GM21526 (cell line): ENCODE data around the gene CTNND1.

Experiments
- ATAC-seq: cut with Tn5 transposase; IDR thresholded peaks from one replicate; pipeline ENCODE4 v1.9.1; 2021; ENCODE audit warnings: moderate library complexity; ENCODE audit not compliant: unreplicated experiment, low FRiP score

The CTNND1 gene

DNA sequence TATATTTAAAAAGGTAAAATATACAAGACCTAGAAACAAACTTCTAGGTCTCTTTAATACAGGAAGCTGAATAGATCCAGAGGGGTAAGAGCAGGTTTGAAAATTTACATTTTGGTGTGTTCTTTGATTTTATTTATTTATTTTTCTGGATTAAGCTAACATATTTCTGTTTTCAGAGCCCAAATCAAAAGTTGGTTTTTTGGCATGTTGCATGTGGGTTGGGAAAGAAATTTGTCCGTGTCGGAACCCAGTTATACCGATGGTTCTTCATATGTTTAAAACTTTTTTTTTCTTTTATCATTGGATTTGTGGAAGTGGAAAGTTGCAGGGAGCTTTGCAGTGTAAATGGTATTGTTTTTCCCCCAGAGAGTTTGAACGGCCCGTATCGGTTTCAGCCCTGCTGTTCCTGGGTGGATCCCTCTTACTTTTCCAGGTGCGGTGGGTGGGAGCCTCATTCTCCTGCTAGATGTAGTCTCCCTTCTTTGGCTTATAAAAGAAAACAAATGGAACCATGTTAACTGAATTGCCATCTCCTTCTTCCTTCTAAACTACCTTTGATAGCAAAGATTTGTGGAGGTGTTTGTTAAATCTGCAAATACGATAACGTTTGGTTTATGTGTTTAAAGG, 746 bp downstream of the CTNND1 start:
- no peak for ATAC-seq

- no peak for ATAC-seq
Observed at GRCh38 chr11:57763568-57763967, 2.0 kb downstream of the CTNND1 start.

DNA sequence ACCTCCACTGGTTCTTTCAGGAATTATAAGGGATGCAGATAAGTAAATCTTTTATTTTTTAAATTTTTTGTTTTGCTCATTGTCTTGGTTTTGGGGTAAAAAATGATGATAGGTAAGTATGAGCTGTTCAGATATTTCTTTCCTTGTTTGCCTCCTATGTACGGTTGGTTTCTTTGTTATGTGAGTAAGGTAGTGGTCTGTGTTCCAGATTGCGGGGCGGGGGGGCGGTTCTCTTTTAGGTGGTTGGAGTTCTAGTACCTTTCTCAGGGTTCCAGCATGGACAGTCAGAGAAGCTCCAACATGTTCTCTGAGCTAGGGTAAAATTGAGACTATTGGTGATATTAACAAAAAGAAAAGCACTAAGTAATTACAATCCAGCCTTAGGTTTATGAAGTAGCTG, 2.4 kb downstream of the CTNND1 start:
- ATAC-seq, result no peak

GRCh38 chr11:57764566-57764965, 3.0 kb downstream of the CTNND1 start:
- ATAC-seq, result no peak

DNA sequence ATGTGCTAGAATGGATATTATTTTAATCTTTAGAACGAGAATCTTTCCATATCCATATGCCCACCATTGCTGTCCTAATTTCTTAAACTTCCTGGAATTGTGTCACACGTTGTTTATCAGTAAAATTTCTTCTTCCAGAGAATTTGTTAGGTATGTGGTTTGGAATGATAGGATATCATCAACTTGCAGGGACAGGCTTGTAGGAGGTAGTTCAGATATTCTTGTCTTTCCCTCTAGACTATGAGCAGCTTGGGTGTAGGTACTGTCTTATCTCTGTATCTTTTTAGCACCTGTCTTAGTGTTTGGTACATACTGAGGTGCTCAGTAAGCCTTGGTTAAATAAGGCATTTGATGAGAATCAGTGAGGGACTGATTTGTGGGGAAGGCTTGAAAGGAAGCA, 3.4 kb downstream of the CTNND1 start:
- ATAC-seq, result no peak

GRCh38 chr11:57770793-57771192, 9.2 kb downstream of the CTNND1 start:
- no peak for ATAC-seq

DNA sequence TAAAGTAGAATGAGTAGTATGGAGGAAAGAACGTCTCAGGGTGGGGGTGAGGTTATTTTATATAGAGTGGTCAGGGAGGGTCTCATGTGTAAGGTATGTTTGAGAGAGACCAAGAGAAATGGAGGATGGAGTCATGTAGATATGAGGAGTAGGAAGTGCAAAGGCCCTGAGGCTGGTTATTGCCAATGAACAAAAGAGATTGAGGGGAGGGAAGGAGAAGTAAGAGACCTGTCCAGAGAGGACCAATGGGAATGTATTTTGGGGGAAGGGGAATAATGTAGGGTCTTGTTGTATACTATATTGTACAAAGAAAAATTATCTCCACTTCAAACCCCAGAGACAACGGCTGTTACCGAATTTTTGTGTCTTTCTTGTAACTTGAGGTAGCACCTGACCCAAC, 9.8 kb downstream of the CTNND1 start:
- ATAC-seq, result no peak

DNA sequence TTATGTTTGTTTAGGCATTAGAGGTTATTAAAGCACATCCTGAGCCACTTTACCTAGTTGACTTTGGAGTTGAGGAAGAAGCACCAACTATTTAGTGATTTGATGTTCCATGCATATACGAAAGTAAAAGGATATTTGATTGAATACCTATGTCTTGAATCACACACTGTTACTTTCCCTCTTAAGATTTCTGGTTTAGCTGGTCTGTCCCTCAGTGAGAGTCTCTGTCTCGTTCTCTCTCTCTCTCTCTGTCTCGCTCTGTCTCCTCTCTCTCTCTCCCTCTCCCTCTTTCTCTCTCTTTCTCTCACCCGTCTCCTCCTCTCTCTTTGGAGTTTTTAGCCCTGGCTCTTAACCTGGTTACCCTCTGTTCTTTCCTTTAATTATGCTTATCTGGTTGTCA, 11.0 kb downstream of the CTNND1 start:
- ATAC-seq, result no peak

GRCh38 chr11:57773026-57773598, 11.5 kb downstream of the CTNND1 start:
- ATAC-seq, result no peak

DNA sequence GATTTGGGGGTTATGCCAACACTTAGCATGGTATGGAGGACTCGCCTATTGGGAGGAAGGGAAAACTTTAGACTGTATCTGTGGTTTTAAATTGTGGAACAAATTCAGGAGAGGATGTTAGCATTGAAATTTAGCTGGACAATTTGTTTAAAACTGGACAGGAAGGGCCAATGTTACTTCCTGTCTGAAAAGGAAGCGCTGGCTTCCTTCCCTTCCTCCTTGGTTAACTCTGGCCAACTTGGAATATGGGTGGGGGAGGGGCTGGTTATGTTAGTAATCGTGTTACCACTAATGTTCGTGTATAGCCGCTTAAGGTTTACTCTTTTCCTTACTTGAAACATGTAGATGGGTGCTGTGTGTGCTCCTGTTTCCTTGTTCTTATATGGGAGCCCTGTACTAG, 13.9 kb downstream of the CTNND1 start:
- no peak for ATAC-seq

DNA sequence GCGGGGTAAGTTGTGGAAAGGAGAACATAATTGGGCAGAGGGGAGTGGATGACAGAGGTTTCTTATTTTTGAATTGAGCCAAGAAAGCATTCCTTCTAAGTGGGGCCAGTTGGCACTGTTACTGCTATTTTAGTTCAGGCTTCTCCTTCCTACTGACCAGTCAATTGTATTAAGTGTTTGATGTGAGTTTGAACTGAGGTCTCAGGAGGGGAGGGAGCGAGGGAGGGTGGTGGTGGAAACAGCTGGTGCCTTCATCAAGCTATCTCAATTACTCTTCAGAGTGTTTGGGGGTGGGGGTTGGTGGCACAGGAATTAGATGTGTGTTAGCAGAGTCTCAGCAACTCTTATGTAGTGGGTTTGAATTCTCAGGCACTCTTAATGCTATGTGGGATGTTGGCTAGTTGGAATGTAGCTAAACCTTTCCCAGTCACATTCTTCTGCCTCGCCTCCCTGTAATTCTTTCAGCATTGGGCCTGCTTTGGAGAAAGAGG, 14.5 kb downstream of the CTNND1 start:
- ATAC-seq, result no peak

DNA sequence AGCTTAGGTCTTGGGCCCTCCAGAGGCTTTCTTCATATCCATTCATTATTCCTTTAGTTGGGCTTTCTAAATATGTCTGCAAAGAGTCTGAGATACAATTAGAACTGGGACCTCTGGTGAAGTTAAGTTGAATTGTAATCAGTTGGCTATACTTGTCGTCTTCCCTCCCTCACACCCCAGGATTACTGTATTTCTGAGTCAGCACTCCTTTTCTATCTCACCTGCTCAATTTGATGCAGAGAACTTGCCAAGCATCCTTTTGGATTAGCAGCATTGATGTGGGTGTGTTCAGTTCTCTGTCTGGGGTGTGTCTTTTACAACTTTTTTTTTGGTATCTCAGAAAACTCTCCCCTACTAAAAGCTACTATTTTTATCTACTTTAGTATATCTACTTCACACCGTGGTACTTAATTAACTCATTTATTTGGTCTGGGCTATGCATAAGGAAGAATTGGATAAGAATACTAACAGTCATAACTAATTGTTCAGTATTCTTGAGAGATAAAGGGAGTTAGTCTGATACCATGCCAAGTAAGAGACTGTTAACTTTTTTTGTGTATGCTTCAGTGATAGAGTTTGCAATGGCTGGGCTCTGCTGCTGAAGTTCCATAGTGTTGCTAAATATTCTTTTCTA, 15.1 kb downstream of the CTNND1 start:
- no peak for ATAC-seq

DNA sequence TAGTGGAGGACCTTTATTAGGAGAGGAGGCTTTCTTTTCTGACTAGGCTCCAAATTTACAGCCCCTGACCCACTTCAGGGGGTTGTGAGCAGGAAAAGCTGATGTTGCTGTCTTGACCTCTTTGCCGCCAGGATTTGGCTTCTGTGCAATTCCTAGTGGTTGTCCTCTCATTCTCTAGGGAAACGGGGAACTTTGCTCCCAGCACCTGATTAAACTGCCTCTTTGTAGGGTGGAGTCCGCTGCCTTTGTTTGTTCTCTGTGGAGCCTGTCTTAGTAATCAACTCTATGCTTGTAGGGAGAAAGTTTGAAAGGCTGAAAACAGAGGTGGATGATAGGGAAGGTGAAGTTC, 16.3 kb downstream of the CTNND1 start:
- no peak for ATAC-seq

DNA sequence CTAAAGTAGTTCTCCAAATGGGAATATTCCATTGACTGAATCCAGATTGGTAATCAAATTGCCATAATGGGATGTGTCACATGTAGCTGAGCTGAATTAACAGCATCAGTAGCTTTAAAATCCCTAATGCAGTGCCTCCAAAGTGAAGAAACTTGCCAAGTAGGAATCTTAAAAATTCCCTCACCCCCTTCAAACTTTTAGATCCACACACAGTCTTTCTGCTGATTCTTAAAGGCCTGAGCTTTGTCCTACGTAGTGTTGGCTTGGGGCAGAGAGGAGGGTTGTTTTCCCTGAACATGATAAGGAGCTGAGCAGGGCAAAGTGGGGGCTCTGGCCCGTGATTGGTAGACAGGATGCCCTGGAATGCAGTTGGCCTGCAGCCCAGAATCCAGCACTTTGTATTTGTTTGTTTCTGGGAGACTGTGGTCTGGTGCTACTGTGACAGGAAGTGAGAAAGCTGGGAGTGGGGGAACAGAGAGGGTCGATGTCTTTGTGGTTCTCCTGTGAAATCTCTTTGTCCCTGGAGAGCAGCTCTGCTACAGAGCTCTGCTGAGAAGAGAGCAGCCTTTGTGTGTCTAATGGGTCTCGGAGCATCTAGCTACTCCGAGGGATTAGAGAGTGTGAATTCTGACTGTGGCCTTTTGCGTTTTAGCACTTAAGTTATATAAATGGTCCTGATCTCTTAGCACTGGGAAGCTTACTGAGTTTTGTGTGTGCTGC, 16.9 kb downstream of the CTNND1 start:
- ATAC-seq, result no peak

GRCh38 chr11:57779276-57779675, 17.7 kb downstream of the CTNND1 start:
- no peak for ATAC-seq

DNA sequence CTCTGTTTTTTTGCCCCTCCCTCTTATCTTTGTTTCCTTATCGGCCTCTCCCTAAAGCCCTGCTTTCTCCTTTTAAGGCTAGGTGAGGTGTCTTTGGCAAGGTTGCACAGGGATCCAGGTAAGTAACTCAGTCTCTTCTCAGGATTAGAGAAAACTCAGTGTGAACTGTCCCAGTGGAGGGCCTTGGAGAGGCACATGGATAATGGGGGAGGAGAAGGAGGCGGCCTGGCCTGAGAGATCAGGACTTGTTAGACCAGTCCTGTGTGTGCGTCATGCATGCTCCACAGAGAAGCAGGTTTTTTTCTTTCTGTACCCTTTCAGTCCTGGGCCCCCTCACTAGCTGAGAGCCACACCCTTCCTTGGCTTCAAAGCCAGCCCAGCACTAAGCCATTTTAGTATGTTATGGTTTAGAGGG, 19.9 kb downstream of the CTNND1 start:
- ATAC-seq, result no peak

- no peak for ATAC-seq
Observed at GRCh38 chr11:57785072-57785471, 23.5 kb downstream of the CTNND1 start.

GRCh38 chr11:57786436-57786835, 24.8 kb downstream of the CTNND1 start:
- no peak for ATAC-seq

- no peak for ATAC-seq
Observed at GRCh38 chr11:57787006-57787604, 25.5 kb downstream of the CTNND1 start.

DNA sequence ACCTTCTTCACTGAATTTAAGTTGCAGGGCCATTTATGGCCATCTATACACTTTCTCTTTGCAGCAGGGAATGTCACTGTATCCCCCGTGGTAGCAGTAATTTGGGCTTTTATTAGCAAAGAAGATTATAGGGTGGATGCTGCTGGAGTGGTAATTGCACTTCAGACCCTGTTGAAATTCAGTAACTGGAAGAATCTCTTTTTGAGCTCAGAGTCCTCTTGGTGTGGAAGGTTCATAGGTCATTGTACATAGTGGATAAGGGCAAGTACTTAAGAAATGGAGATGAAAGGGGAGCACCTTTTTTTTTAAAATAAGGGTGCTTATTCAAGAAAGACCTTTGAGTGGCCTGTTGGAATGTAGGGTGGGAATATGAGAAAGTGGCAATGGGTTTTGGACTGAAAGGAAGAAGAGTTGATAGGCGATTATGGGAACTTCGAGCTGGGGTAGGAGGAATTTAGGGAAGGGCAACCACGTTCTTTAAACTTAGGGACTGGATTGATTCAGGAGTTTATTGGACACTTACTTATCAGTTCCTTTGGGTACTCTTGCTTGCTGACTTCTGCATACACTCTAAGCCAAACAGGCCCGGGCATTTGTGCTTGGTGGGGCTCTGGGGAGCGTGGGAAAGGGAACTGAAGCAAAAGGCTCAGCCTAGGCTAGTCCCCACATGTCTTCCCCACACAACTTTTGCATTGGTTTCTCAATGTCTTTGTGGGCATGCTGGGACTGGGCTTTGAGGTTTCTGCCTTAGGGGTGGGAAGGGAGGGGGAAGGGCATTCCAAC, 26.5 kb downstream of the CTNND1 start:
- ATAC-seq, result no peak
